Suprapubic skin (tissue), 4 donors: ENCODE results near the gene PEMT.

ENCODE experiments used
- EP300 ChIP-seq: sonication (generic); formaldehyde crosslinking; IDR thresholded peaks from one replicate; pipeline ENCODE4 v1.6.1; 2017; ENCODE audit warnings: antibody characterized with exemption
- POLR2A ChIP-seq, 2 donors: fragments of 450-650 bp; IDR thresholded peaks; one replicate each; pipeline ENCODE4 v1.6.1; 2017; ENCODE audit warnings: antibody characterized with exemption in 2 of 2, mild to moderate bottlenecking in 2 of 2, moderate library complexity in 2 of 2
- POLR2AphosphoS5 ChIP-seq, 3 donors: sonication (generic); formaldehyde crosslinking; IDR thresholded peaks; one replicate each; pipeline ENCODE4 v1.6.1; 2017; ENCODE audit warnings: antibody characterized with exemption in 3 of 3
- TF ChIP-seq, protein P1 (sequence below), 2 donors: fragments of 200-600 bp in 1 of 2; fragments of 450-650 bp in 1 of 2; sonication (generic) in 1 of 2; IDR thresholded peaks; one replicate each; pipeline ENCODE4 v1.5.1; 2016 to 2019; ENCODE audit warnings: antibody characterized with exemption in 2 of 2, mild to moderate bottlenecking in 1 of 2, moderate library complexity in 1 of 2

DNA sequence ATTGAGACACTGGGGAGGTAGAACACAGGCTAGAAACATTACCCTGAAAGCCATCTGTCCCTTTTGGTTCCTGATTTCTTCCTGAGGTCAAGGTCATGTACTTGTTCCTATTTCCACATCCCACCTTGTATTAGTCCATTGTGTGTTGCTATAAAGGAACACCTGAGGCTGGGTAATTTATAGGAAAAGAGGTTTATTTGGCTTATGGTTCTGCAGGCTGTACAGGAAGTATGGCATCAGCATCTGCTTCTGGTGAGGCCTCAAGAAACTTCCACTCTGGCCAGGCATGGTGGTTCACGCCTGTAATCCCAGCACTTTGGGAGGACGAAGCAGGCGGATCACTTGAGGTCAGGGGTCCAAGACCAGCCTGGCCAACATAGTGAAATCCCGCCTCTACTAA is 122.2 kb downstream of the PEMT start:
- TF ChIP-seq, protein P1, sequence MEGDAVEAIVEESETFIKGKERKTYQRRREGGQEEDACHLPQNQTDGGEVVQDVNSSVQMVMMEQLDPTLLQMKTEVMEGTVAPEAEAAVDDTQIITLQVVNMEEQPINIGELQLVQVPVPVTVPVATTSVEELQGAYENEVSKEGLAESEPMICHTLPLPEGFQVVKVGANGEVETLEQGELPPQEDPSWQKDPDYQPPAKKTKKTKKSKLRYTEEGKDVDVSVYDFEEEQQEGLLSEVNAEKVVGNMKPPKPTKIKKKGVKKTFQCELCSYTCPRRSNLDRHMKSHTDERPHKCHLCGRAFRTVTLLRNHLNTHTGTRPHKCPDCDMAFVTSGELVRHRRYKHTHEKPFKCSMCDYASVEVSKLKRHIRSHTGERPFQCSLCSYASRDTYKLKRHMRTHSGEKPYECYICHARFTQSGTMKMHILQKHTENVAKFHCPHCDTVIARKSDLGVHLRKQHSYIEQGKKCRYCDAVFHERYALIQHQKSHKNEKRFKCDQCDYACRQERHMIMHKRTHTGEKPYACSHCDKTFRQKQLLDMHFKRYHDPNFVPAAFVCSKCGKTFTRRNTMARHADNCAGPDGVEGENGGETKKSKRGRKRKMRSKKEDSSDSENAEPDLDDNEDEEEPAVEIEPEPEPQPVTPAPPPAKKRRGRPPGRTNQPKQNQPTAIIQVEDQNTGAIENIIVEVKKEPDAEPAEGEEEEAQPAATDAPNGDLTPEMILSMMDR (IDR thresholded peaks at IDR 0.05): no peak
- no peak for TF ChIP-seq POLR2AphosphoS5 (IDR thresholded peaks at IDR 0.05)
- TF ChIP-seq POLR2A (IDR thresholded peaks at IDR 0.05): no peak
- no peak for TF ChIP-seq EP300
